OCI-LY3 (cell line): ENCODE measurements around the gene GRAMD1A.

ENCODE experiments used
- CTCF ChIP-seq: fragments of 200-600, 300-600 bp; sonication (generic); IDR thresholded peaks from 2 replicates; pipeline ENCODE4 v1.5.1; 2014; ENCODE audit warnings: antibody characterized with exemption, low read length, low read depth
- EZH2phosphoT487 ChIP-seq: fragments of 200-600 bp; shearing (Covaris generic); IDR thresholded peaks from 2 replicates; pipeline ENCODE4 v1.6.1; 2018; ENCODE audit warnings: antibody characterized with exemption, mixed run types, low read depth

GRCh38 chr19:35008891-35009341 is 8.8 kb downstream of the GRAMD1A start:
- TF ChIP-seq CTCF = no peak
- no peak for TF ChIP-seq EZH2phosphoT487
